NB4 (cell line): Measurements from ENCODE around the gene ACOT2.
A peak's percentile ranks its signal among the peaks of the same experiment; 100 is the strongest.

Source experiments
- DNase-seq: peaks from one replicate; pipeline ENCODE4 v3.0.0; 2010; ENCODE audit warnings: low read depth
- H3K4me3 ChIP-seq: one replicate; pipeline ENCODE4 v1.5.1; 2011; ENCODE audit warnings: mild to moderate bottlenecking, low read depth, low read length, moderate library complexity
- CTCF ChIP-seq: IDR thresholded peaks from one replicate; pipeline ENCODE4 v1.5.1; 2012; ENCODE audit warnings: low read depth, low read length
- MAX ChIP-seq: IDR thresholded peaks from 2 replicates; pipeline ENCODE4 v1.6.1; 2011; ENCODE audit warnings: low read depth, low read length
- MYC ChIP-seq: IDR thresholded peaks from 2 replicates; pipeline ENCODE4 v1.6.1; 2011; ENCODE audit warnings: low read depth, low read length
- POLR2A ChIP-seq: IDR thresholded peaks from 2 replicates; pipeline ENCODE4 v1.6.1; 2011; ENCODE audit warnings: mild to moderate bottlenecking; ENCODE audit not compliant: insufficient read length; ENCODE audit errors: extremely low read depth

Gene ACOT2

GRCh38 chr14:73613419-73613963 lies 44.5 kb downstream of the ACOT2 start:
- no peak overlapping the region for H3K4me3 ChIP-seq
- TF ChIP-seq MYC (no peak), POLR2A (no peak), MAX (no peak), CTCF (no peak)
- DNase-seq = peak; percentile 64

- TF ChIP-seq MAX (no peak), MYC (no peak), CTCF (no peak), POLR2A (no peak)
- DNase-seq = no peak
- no peak overlapping the region for H3K4me3 ChIP-seq
These were observed 47.8 kb downstream of the ACOT2 start for GRCh38 chr14:73616831-73617230.

GRCh38 chr14:73619524-73619923 lies 50.5 kb downstream of the ACOT2 start:
- H3K4me3 ChIP-seq = no peak overlapping the region
- TF ChIP-seq POLR2A (no peak), CTCF (no peak), MYC (no peak), MAX (no peak)
- DNase-seq = no peak

GRCh38 chr14:73620268-73620667 lies 51.3 kb downstream of the ACOT2 start:
- TF ChIP-seq MYC = no peak
- no peak for TF ChIP-seq CTCF
- no peak for TF ChIP-seq MAX
- TF ChIP-seq POLR2A = no peak
- DNase-seq = no peak
- H3K4me3 ChIP-seq = no peak overlapping the region

GRCh38 chr14:73623504-73624054 lies 54.6 kb downstream of the ACOT2 start:
- DNase-seq = peak; percentile 36
- no peak overlapping the region for H3K4me3 ChIP-seq
- TF ChIP-seq MYC (no peak), CTCF (no peak), POLR2A (no peak), MAX (peak; percentile 22; the same call in 1 of the 2 replicates)
